GM23338 (cell line): ENCODE measurements around the gene GALM. TPM values are rescaled to one million over a fixed set of nuclear protein-coding genes. Genes with fewer than 3 reads are reported as not detected.
"Not testable (repeated sequence)": the region's sequence is repeated elsewhere in the genome, so short reads cannot be mapped to it uniquely, and the experiment has no call there.

Experiments
- ATAC-seq: fragments of 200-7000 bp; cut with Tn5 transposase; 3 replicates; pipeline ENCODE4 v1.9.1; 2020
- DNase-seq: peaks from one replicate; pipeline ENCODE4 v3.0.0-alpha.2; 2015; ENCODE audit warnings: low spot score
- H2AFZ ChIP-seq: fragments of 200-600 bp; sonication (generic); 2 replicates; pipeline ENCODE4 v1.8.0; 2016; ENCODE audit warnings: antibody characterized with exemption, mild to moderate bottlenecking, moderate library complexity
- H3F3A ChIP-seq: fragments of 200-600 bp; sonication (generic); replicated peaks from 2 replicates; pipeline ENCODE4 v1.8.0; 2017; ENCODE audit warnings: antibody characterized with exemption, mixed run types, low read depth
- H3K27ac ChIP-seq: fragments of 200-600 bp; sonication (generic); 2 replicates; pipeline ENCODE4 v1.6.1; 2016; ENCODE audit warnings: low read depth
- H3K27me3 ChIP-seq: fragments of 200-600 bp; sonication (generic); 2 replicates; pipeline ENCODE4 v1.8.0; 2016; ENCODE audit warnings: mild to moderate bottlenecking, mixed run types, moderate library complexity; ENCODE audit not compliant: insufficient read depth
- H3K36me3 ChIP-seq: fragments of 200-600 bp; sonication (generic); 2 replicates; pipeline ENCODE4 v1.8.0; 2016; ENCODE audit warnings: mild to moderate bottlenecking; ENCODE audit not compliant: insufficient read depth
- H3K4me1 ChIP-seq: fragments of 200-600 bp; sonication (generic); 2 replicates; pipeline ENCODE4 v1.8.0; 2016; ENCODE audit warnings: mild to moderate bottlenecking, moderate library complexity; ENCODE audit not compliant: insufficient read depth
- H3K4me2 ChIP-seq: fragments of 200-600 bp; sonication (generic); 2 replicates; pipeline ENCODE4 v1.7.1; 2017; ENCODE audit warnings: mixed run types
- H3K4me3 ChIP-seq: fragments of 200-600 bp; sonication (generic); 2 replicates; pipeline ENCODE4 v1.6.1; 2016; ENCODE audit warnings: mixed run types
- H3K79me2 ChIP-seq: fragments of 200-600 bp; sonication (generic); replicated peaks from 2 replicates; pipeline ENCODE4 v1.8.0; 2017; ENCODE audit warnings: mild to moderate bottlenecking; ENCODE audit not compliant: insufficient read depth
- H3K9me2 ChIP-seq: fragments of 200-600 bp; sonication (generic); 2 replicates; pipeline ENCODE4 v1.8.0; 2017; ENCODE audit not compliant: insufficient read depth
- H4K20me1 ChIP-seq: fragments of 200-600 bp; sonication (generic); replicated peaks from 2 replicates; pipeline ENCODE4 v1.8.0; 2017; ENCODE audit warnings: mild to moderate bottlenecking; ENCODE audit not compliant: insufficient read depth
- H3K27ac Mint-ChIP-seq: 2 replicates; pipeline ENCODE4 v1.8.0; 2020; ENCODE audit warnings: inconsistent platforms, mild to moderate bottlenecking, moderate library complexity, mixed read lengths
- H3K27me3 Mint-ChIP-seq: 3 replicates; pipeline ENCODE4 v1.8.0; 2022; ENCODE audit warnings: low read depth, mild to moderate bottlenecking, moderate library complexity, mixed read lengths, inconsistent platforms; ENCODE audit not compliant: insufficient read depth, poor library complexity
- H3K36me3 Mint-ChIP-seq: 3 replicates; pipeline ENCODE4 v1.8.0; 2021; ENCODE audit warnings: low read depth, mild to moderate bottlenecking, inconsistent platforms, moderate library complexity, mixed read lengths
- H3K4me1 Mint-ChIP-seq: 3 replicates; pipeline ENCODE4 v1.8.0; 2020; ENCODE audit warnings: mild to moderate bottlenecking, inconsistent platforms, mixed read lengths
- H3K4me3 Mint-ChIP-seq: 3 replicates; pipeline ENCODE4 v1.8.0; 2021; ENCODE audit warnings: moderate library complexity, mild to moderate bottlenecking, inconsistent platforms, mixed read lengths
- H3K9me3 Mint-ChIP-seq: 3 replicates; pipeline ENCODE4 v1.8.0; 2020; ENCODE audit warnings: moderate library complexity, mild to moderate bottlenecking, inconsistent platforms, mixed read lengths
- CREB1 ChIP-seq: fragments of 250-450 bp; sonication (Bioruptor Pico); IDR thresholded peaks from 2 replicates; pipeline ENCODE4 v1.5.0; 2020; ENCODE audit warnings: low read depth, mild to moderate bottlenecking, moderate library complexity
- EZH2 ChIP-seq: fragments of 200-600 bp; sonication (generic); IDR thresholded peaks from one replicate; pipeline ENCODE4 v1.8.0; 2017; ENCODE audit warnings: antibody characterized with exemption, mild to moderate bottlenecking, low read depth; ENCODE audit not compliant: unreplicated experiment
- EZH2phosphoT487 ChIP-seq: fragments of 200-600 bp; sonication (generic); IDR thresholded peaks from one replicate; pipeline ENCODE4 v1.8.1; 2018; ENCODE audit warnings: antibody characterized with exemption; ENCODE audit not compliant: unreplicated experiment
- JUNB ChIP-seq: IDR thresholded peaks from one replicate; pipeline ENCODE4 v1.6.1; 2016; ENCODE audit warnings: antibody characterized with exemption; ENCODE audit not compliant: unreplicated experiment
- NANOG ChIP-seq: IDR thresholded peaks from 2 replicates; pipeline ENCODE4 v1.6.1; 2016; ENCODE audit warnings: antibody characterized with exemption, borderline replicate concordance
- POLR2AphosphoS5 ChIP-seq: IDR thresholded peaks from 2 replicates; pipeline ENCODE4 v1.6.1; 2016; ENCODE audit warnings: antibody characterized with exemption, low read depth
- STAT1 ChIP-seq: IDR thresholded peaks from one replicate; pipeline ENCODE4 v1.6.1; 2016; ENCODE audit warnings: antibody characterized with exemption; ENCODE audit not compliant: unreplicated experiment
- ZNF114 ChIP-seq: fragments of 250-450 bp; sonication (Bioruptor Pico); IDR thresholded peaks from 2 replicates; pipeline ENCODE4 v1.5.0; 2020; ENCODE audit warnings: mild to moderate bottlenecking, moderate library complexity
- ZNF331 ChIP-seq: fragments of 250-450 bp; sonication (Bioruptor Pico); IDR thresholded peaks from 2 replicates; pipeline ENCODE4 v1.5.0; 2020; ENCODE audit warnings: low read depth, mild to moderate bottlenecking, moderate library complexity
- polyA plus RNA-seq: library from polyadenylated mRNA; unstranded; fragments of >200 nt; fragmentation: Nextera tagmentation; extraction: Ambion mirVana; gene quantifications from 2 replicates; pipeline ENCODE4 v1.2.1, GENCODE V29; 2016
- total RNA-seq: library from RNA; depleted of rRNA; stranded (reverse); fragments of >200 nt; shearing (Covaris generic); gene quantifications from 2 replicates; pipeline ENCODE4 v1.2.3, GENCODE V29; 2014
- TF ChIP-seq, protein P1 (sequence below): IDR thresholded peaks from 2 replicates; pipeline ENCODE4 v1.6.1; 2016; ENCODE audit warnings: antibody characterized with exemption
- TF ChIP-seq, protein P2 (sequence below): fragments of 250-450 bp; sonication (Bioruptor Pico); IDR thresholded peaks from 2 replicates; pipeline ENCODE4 v1.5.0; 2020; ENCODE audit warnings: mild to moderate bottlenecking, moderate library complexity

GALM gene
- total and polyA plus RNA-seq, 2 experiments from 2014 or later, result 9.3 to 21.6 TPM

DNA sequence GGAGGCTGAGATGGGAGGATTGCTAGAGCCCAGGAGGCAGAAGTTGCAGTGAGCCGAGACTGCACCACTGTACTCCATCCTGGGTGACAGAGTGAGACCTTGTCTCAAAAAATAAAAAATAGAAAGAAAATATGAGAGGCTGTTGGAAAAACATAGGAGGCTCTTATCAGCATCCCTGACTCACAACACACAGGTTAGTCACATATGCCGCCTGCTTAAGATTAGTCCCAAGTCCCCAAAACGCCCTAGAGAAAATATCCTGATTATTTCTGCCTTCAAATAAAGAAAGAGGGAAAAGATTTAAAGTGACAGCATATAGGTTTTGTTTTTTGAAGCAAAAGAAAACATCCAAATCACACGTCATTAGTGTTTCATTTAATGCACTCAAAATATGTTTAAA lies 29.8 kb upstream of the GALM start:
- peaks cover 1% of the 10 kb centered on the region for H3K27me3 Mint-ChIP-seq
- TF ChIP-seq CREB1 (no peak), POLR2AphosphoS5 (no peak), NANOG (no peak), EZH2phosphoT487 (no peak), EZH2 (no peak), STAT1 (no peak), JUNB (no peak), ZNF114 (CRISPR knock-in tag) (no peak), ZNF331 (CRISPR knock-in tag) (no peak)
- TF ChIP-seq, protein P1, sequence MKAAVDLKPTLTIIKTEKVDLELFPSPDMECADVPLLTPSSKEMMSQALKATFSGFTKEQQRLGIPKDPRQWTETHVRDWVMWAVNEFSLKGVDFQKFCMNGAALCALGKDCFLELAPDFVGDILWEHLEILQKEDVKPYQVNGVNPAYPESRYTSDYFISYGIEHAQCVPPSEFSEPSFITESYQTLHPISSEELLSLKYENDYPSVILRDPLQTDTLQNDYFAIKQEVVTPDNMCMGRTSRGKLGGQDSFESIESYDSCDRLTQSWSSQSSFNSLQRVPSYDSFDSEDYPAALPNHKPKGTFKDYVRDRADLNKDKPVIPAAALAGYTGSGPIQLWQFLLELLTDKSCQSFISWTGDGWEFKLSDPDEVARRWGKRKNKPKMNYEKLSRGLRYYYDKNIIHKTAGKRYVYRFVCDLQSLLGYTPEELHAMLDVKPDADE, result no peak
- TF ChIP-seq, protein P2, sequence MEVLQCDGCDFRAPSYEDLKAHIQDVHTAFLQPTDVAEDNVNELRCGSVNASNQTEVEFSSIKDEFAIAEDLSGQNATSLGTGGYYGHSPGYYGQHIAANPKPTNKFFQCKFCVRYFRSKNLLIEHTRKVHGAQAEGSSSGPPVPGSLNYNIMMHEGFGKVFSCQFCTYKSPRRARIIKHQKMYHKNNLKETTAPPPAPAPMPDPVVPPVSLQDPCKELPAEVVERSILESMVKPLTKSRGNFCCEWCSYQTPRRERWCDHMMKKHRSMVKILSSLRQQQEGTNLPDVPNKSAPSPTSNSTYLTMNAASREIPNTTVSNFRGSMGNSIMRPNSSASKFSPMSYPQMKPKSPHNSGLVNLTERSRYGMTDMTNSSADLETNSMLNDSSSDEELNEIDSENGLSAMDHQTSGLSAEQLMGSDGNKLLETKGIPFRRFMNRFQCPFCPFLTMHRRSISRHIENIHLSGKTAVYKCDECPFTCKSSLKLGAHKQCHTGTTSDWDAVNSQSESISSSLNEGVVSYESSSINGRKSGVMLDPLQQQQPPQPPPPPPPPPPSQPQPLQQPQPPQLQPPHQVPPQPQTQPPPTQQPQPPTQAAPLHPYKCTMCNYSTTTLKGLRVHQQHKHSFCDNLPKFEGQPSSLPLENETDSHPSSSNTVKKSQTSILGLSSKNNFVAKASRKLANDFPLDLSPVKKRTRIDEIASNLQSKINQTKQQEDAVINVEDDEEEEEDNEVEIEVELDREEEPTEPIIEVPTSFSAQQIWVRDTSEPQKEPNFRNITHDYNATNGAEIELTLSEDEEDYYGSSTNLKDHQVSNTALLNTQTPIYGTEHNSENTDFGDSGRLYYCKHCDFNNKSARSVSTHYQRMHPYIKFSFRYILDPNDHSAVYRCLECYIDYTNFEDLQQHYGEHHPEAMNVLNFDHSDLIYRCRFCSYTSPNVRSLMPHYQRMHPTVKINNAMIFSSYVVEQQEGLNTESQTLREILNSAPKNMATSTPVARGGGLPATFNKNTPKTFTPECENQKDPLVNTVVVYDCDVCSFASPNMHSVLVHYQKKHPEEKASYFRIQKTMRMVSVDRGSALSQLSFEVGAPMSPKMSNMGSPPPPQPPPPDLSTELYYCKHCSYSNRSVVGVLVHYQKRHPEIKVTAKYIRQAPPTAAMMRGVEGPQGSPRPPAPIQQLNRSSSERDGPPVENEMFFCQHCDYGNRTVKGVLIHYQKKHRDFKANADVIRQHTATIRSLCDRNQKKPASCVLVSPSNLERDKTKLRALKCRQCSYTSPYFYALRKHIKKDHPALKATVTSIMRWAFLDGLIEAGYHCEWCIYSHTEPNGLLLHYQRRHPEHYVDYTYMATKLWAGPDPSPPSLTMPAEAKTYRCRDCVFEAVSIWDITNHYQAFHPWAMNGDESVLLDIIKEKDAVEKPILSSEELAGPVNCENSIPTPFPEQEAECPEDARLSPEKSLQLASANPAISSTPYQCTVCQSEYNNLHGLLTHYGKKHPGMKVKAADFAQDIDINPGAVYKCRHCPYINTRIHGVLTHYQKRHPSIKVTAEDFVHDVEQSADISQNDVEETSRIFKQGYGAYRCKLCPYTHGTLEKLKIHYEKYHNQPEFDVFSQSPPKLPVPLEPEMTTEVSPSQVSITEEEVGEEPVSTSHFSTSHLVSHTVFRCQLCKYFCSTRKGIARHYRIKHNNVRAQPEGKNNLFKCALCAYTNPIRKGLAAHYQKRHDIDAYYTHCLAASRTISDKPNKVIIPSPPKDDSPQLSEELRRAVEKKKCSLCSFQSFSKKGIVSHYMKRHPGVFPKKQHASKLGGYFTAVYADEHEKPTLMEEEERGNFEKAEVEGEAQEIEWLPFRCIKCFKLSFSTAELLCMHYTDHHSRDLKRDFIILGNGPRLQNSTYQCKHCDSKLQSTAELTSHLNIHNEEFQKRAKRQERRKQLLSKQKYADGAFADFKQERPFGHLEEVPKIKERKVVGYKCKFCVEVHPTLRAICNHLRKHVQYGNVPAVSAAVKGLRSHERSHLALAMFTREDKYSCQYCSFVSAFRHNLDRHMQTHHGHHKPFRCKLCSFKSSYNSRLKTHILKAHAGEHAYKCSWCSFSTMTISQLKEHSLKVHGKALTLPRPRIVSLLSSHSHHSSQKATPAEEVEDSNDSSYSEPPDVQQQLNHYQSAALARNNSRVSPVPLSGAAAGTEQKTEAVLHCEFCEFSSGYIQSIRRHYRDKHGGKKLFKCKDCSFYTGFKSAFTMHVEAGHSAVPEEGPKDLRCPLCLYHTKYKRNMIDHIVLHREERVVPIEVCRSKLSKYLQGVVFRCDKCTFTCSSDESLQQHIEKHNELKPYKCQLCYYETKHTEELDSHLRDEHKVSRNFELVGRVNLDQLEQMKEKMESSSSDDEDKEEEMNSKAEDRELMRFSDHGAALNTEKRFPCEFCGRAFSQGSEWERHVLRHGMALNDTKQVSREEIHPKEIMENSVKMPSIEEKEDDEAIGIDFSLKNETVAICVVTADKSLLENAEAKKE, result no peak
- H4K20me1 ChIP-seq, result no peaks in the 10 kb centered on the region
- no peak overlapping the region for H3K4me3 ChIP-seq
- H3K36me3 ChIP-seq, result no peaks in the 10 kb centered on the region
- H3K27me3 ChIP-seq, result no peaks in the 10 kb centered on the region
- H3K27ac ChIP-seq, result no peak overlapping the region
- ATAC-seq, result no peak
- no peaks in the 10 kb centered on the region; the same call in 1 of the 2 replicates for H3K4me1 ChIP-seq
- no peak overlapping the region; the same call in 1 of the 2 replicates for H2AFZ ChIP-seq
- no peaks in the 10 kb centered on the region for H3F3A ChIP-seq
- no peak overlapping the region for H3K4me3 Mint-ChIP-seq
- H3K27ac Mint-ChIP-seq, result no peak overlapping the region
- H3K9me2 ChIP-seq, result no peaks in the 10 kb centered on the region
- H3K36me3 Mint-ChIP-seq, result no peaks in the 10 kb centered on the region
- no peak for DNase-seq
- H3K4me2 ChIP-seq, result no peak overlapping the region
- H3K9me3 Mint-ChIP-seq, result no peaks in the 10 kb centered on the region
- H3K79me2 ChIP-seq, result no peaks in the 10 kb centered on the region
- H3K4me1 Mint-ChIP-seq, result no peaks in the 10 kb centered on the region

DNA sequence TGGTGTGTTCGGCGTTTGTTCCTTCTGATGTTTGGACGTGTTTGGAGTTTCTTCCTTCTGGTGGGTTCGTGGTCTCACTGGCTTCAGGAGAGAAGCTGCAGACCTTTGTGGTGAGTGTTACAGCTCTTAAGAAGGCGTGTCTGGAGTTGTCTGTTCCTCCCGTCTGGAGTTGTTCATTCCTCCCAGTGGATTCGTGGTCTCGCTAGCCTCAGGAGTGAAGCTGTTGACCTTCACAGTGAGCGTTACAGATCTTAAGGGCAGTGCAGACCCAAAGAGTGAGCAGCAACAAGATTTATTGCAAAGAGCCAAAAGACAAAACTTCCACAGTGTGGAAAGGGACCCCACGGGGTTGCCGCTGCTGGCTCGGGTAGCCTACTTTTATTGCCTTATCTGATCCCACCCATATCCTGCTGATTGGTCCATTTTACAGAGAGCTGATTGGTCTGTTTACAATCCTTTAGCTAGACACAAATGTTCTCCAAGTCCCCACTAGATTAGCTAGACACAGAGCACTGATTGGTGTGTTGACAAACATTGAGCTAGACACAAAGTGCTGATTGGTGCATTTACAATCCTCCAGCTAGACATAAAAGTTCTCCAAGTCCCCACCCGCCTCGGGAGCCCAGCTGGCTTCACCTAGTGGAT lies 23.4 kb upstream of the GALM start:
- H3K27me3 ChIP-seq, H3K79me2 ChIP-seq, H4K20me1 ChIP-seq, H3K4me1 ChIP-seq, H3K4me2 ChIP-seq, ATAC-seq, H3K27ac Mint-ChIP-seq, H3K36me3 ChIP-seq, DNase-seq, H3K4me1 Mint-ChIP-seq, H3K4me3 ChIP-seq, H3K4me3 Mint-ChIP-seq, H3F3A ChIP-seq, H3K27ac ChIP-seq, H3K9me2 ChIP-seq, H3K27me3 Mint-ChIP-seq, H2AFZ ChIP-seq: not testable (repeated sequence)
- H3K36me3 Mint-ChIP-seq, result peaks cover 15% of the 10 kb centered on the region
- peaks cover 20% of the 10 kb centered on the region for H3K9me3 Mint-ChIP-seq
